SK-N-SH (cell line): ENCODE data around the gene NFIA.

Source experiments
- CHD2 ChIP-seq: fragments of 150-350 bp; IDR thresholded peaks from 2 replicates; pipeline ENCODE4 v1.6.1; 2018; ENCODE audit warnings: low read length; ENCODE audit not compliant: partially characterized antibody
- CTCF ChIP-seq: fragments of 200-600 bp; sonication (generic); IDR thresholded peaks from 2 replicates; pipeline ENCODE4 v1.6.1; 2017; ENCODE audit warnings: antibody characterized with exemption, mild to moderate bottlenecking, moderate library complexity
- EZH2phosphoT487 ChIP-seq: fragments of 200-600 bp; sonication (generic); IDR thresholded peaks from 2 replicates; pipeline ENCODE4 v1.6.1; 2017; ENCODE audit warnings: low read depth, mixed run types, mild to moderate bottlenecking, antibody characterized with exemption, moderate library complexity, borderline replicate concordance
- GABPA ChIP-seq: IDR thresholded peaks from 2 replicates; pipeline ENCODE4 v1.4.0; 2012; ENCODE audit warnings: low read depth, mild to moderate bottlenecking
- NRF1 ChIP-seq: IDR thresholded peaks from 2 replicates; pipeline ENCODE4 v1.6.1; 2012; ENCODE audit warnings: low read depth, mild to moderate bottlenecking, low read length
- POLR2AphosphoS5 ChIP-seq: IDR thresholded peaks from 2 replicates; pipeline ENCODE4 v1.6.1; 2012; ENCODE audit warnings: low read depth, low read length
- RFX5 ChIP-seq: IDR thresholded peaks from 2 replicates; pipeline ENCODE4 v1.6.1; 2012; ENCODE audit warnings: mild to moderate bottlenecking, improper control_type of control experiment, low read length
- TAF1 ChIP-seq: IDR thresholded peaks from 2 replicates; pipeline ENCODE4 v1.6.1; 2012; ENCODE audit warnings: low read depth, mild to moderate bottlenecking, low read length, moderate library complexity, borderline replicate concordance
- YY1 ChIP-seq: IDR thresholded peaks from 2 replicates; pipeline ENCODE4 v1.4.0; 2012; ENCODE audit warnings: low read depth, mild to moderate bottlenecking
- TF ChIP-seq, protein P1 (sequence below): IDR thresholded peaks from 2 replicates; pipeline ENCODE4 v1.6.1; 2012; ENCODE audit warnings: mild to moderate bottlenecking, low read depth, low read length, moderate library complexity
- TF ChIP-seq, protein P2 (sequence below): IDR thresholded peaks from 2 replicates; pipeline ENCODE4 v1.4.0; 2012; ENCODE audit warnings: low read depth, borderline replicate concordance

DNA sequence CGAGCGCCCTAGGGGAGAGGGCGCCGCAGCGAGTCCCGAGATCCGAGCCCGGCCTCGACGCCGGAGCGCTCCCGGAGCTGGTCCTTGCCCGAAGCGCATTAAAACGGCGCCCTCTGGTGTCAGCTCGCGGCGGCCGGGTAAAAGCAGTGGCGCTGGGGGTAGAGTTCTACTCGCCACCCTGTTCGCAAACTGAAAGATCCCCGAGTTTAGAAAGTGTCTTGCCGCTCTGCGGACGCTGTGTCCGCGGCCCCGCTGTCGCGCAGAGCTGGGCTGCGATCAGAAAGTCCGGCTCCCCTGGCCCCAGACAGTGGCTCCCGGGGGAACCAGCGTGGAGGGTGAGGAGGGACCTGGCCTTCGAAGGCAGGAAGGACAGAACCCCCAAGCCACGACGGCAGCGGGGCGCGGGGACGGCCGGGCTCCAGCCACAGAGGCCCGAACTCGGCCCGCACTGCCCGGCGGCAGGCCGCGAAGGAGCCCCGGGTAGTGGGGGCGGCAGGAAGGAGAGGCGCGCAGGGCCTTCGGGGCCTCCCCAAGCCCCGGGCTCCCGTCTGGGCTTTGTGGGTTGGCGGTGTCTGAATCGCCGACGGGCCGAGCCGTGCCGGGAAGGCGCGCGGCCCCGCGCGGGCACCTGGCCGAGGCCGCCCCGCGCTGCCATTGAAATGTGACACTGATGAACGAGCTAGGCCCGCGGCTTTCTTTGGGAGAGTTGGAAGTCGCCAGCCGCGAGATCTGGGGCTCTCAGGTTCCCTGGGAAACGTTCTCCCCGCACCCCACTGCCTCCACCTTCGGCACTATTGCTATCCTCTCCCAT is 39.1 kb upstream of the NFIA start:
- peak; percentile 57 for TF ChIP-seq CTCF
- TF ChIP-seq GABPA: no peak
- TF ChIP-seq, protein P1, sequence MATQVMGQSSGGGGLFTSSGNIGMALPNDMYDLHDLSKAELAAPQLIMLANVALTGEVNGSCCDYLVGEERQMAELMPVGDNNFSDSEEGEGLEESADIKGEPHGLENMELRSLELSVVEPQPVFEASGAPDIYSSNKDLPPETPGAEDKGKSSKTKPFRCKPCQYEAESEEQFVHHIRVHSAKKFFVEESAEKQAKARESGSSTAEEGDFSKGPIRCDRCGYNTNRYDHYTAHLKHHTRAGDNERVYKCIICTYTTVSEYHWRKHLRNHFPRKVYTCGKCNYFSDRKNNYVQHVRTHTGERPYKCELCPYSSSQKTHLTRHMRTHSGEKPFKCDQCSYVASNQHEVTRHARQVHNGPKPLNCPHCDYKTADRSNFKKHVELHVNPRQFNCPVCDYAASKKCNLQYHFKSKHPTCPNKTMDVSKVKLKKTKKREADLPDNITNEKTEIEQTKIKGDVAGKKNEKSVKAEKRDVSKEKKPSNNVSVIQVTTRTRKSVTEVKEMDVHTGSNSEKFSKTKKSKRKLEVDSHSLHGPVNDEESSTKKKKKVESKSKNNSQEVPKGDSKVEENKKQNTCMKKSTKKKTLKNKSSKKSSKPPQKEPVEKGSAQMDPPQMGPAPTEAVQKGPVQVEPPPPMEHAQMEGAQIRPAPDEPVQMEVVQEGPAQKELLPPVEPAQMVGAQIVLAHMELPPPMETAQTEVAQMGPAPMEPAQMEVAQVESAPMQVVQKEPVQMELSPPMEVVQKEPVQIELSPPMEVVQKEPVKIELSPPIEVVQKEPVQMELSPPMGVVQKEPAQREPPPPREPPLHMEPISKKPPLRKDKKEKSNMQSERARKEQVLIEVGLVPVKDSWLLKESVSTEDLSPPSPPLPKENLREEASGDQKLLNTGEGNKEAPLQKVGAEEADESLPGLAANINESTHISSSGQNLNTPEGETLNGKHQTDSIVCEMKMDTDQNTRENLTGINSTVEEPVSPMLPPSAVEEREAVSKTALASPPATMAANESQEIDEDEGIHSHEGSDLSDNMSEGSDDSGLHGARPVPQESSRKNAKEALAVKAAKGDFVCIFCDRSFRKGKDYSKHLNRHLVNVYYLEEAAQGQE: no peak
- TF ChIP-seq CHD2: no peak
- no peak for TF ChIP-seq RFX5
- TF ChIP-seq NRF1: no peak
- TF ChIP-seq, protein P2, sequence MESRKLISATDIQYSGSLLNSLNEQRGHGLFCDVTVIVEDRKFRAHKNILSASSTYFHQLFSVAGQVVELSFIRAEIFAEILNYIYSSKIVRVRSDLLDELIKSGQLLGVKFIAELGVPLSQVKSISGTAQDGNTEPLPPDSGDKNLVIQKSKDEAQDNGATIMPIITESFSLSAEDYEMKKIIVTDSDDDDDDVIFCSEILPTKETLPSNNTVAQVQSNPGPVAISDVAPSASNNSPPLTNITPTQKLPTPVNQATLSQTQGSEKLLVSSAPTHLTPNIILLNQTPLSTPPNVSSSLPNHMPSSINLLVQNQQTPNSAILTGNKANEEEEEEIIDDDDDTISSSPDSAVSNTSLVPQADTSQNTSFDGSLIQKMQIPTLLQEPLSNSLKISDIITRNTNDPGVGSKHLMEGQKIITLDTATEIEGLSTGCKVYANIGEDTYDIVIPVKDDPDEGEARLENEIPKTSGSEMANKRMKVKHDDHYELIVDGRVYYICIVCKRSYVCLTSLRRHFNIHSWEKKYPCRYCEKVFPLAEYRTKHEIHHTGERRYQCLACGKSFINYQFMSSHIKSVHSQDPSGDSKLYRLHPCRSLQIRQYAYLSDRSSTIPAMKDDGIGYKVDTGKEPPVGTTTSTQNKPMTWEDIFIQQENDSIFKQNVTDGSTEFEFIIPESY: no peak
- TF ChIP-seq EZH2phosphoT487: no peak
- no peak for TF ChIP-seq TAF1
- TF ChIP-seq POLR2AphosphoS5: no peak
- TF ChIP-seq YY1: no peak
